LNCAP (cell line): Measurements from ENCODE around the gene NAA15.

Source experiments
- CTCF ChIP-seq: fragments of 450-650 bp; IDR thresholded peaks from 2 replicates; pipeline ENCODE4 v1.5.1; 2017; ENCODE audit warnings: mild to moderate bottlenecking

The NAA15 gene

GRCh38 chr4:139337612-139338011, 36.3 kb downstream of the NAA15 start:
- no peak for TF ChIP-seq CTCF

- no peak for TF ChIP-seq CTCF
These were observed 60.0 kb downstream of the NAA15 start for GRCh38 chr4:139361301-139361700.

- TF ChIP-seq CTCF: no peak
These were observed 66.3 kb downstream of the NAA15 start for GRCh38 chr4:139367421-139368090.

DNA sequence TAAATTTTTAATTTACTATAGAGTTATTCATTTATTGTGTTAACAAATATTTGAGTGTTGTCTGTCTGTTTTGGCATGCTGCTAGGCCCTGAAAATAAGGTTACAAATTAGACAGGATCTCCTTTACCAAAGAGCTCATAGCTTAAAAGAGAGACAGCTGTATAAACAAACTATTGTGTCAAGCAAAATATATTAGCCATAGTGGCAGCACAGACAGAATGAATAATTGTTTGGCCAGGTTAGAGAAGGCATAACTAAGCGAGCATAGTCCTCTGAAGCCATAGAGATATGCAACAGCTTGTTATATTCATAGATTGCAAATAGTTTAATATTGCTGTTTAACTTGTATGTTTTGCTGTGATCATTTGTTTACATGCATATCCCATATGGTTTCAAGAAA, 67.7 kb downstream of the NAA15 start:
- no peak for TF ChIP-seq CTCF

DNA sequence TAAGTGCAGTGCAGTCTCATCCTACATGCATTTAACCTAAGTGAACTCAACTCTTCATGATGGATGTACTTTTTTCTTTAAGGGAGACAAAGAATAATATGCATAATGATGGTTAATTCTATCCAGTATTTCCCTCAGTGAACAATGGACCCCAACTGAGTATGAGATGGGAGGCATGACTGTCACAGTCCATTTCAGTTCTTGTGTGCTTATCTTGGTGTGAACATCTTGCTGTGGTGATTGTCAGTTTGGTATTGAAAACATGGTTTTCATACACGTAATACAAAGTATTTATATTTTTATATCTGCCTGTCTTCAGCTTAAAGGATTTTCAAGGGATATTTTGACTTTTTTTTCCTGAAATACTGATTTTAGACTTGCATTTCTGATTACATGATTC, 72.9 kb downstream of the NAA15 start:
- no peak for TF ChIP-seq CTCF

DNA sequence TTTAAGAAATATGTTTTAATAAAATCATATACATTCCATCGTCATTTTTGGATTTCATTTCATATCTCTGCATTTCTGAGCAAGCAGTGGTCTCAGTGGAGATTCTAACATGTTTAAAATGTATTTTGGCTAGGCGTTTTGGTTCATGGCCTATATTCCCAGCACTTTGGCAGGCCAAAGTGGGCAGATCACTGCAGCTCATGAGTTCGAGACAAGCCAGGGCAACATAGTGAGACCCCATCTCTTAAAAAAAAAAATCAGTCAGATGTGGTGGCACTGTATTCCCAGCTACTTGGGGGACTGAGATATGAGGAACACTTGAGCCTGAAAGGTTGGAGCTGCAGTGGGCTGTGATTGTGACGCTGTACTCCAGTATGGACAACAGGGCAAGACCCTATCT, 85.1 kb downstream of the NAA15 start:
- TF ChIP-seq CTCF: no peak

DNA sequence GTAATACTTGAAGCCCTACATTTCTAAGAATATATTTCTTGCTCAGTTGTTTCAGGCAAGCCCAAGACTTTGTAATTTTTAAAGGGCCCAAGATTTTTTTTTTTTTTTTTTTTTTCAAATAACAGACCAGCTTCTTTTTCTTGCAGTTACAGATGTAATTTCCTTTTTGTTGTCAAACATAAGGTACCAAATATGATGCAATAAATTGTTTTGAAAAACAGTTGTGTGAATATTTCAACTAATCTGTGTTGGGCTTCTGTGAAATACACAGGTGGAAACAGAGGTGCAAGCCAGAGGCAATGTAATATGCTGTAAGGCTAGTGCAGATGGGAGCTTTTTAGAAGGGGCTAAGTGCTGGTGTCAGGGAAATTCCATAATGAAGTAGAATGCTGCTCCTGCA, 87.8 kb downstream of the NAA15 start:
- no peak for TF ChIP-seq CTCF

DNA sequence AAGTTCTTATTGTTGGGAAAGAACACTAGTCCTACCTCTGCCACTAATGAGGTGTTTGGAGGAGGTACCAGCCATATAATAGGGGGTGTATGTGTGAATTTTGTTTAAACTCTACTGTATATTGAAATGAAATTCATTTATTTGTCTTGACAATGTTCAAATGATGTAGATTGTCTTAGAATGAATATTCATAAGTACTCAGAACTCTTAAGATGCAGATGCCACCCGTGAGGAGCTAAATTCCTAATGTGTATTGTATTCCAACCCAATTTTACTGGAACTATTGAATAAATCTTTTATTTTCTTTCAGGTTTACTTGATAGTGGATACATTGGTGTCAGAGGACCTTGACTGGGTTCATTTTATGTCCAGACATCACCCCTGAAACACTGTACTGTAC, 88.7 kb downstream of the NAA15 start:
- TF ChIP-seq CTCF: no peak
